Endothelial cell of umbilical vein (primary cell): ENCODE results near the gene OTOS. TPM values are rescaled to one million over a fixed set of nuclear protein-coding genes. Genes with fewer than 3 reads are reported as not detected.

Source experiments
- BruUV-seq: library from RNA; stranded (reverse); fragments of 400-500 nt; replicated peaks from 2 replicates; lab custom pipeline; 2021; lab: Mats Ljungman, UMichigan
- CTCF ChIA-PET: fragments of 300-600, 350-600 bp; sonication (Branson Sonifier 250); formaldehyde crosslinking; loops from one replicate; lab custom pipeline; 2021; ENCODE audit warnings: antibody characterized with exemption, inconsistent platforms; lab: Charles Lee
- POLR2A ChIA-PET: fragments of 300-600, 350-600 bp; sonication (Branson Sonifier 250); formaldehyde crosslinking; loops from one replicate; lab custom pipeline; 2021; ENCODE audit warnings: antibody characterized with exemption, inconsistent platforms; lab: Charles Lee
- DNase-seq: peaks from one replicate; pipeline ENCODE4 v3.0.0-alpha.2; 2011; ENCODE audit warnings: low read depth, low spot score
- FAIRE-seq: peaks from 2 replicates; lab custom pipeline; 2011; peaks lifted over from hg19 to GRCh38; lab: Jason Lieb, UNC
- H2AFZ ChIP-seq: 2 replicates; pipeline ENCODE4 v1.6.0; 2012; ENCODE audit warnings: low read depth, low read length, control low read depth, inconsistent platforms
- H3K27ac ChIP-seq: 2 replicates; pipeline ENCODE4 v1.5.1; 2011; ENCODE audit warnings: low read depth, mild to moderate bottlenecking, control low read depth, low read length, moderate library complexity; ENCODE audit not compliant: insufficient read depth
- H3K27me3 ChIP-seq, 2 experiments: 2 replicates each; pipeline versions ENCODE4 v1.6.0 to v1.6.1; 2011; ENCODE audit warnings: low read length in 2 of 2, mixed read lengths in 1 of 2; ENCODE audit not compliant: control insufficient read depth in 2 of 2, insufficient read depth in 2 of 2
- H3K36me3 ChIP-seq, 2 experiments: 2 replicates in 1 of 2; 3 replicates in 1 of 2; pipeline ENCODE4 v1.5.1; 2011; ENCODE audit warnings: low read length in 2 of 2, mild to moderate bottlenecking in 1 of 2, moderate library complexity in 1 of 2; ENCODE audit not compliant: control insufficient read depth in 2 of 2, insufficient read depth in 2 of 2; ENCODE audit errors: extremely low read depth in 1 of 2
- H3K4me1 ChIP-seq: 3 replicates; pipeline ENCODE4 v1.5.1; 2011; ENCODE audit warnings: mild to moderate bottlenecking, low read length; ENCODE audit not compliant: control insufficient read depth, insufficient read depth; ENCODE audit errors: extremely low read depth
- H3K4me2 ChIP-seq: 2 replicates; pipeline ENCODE4 v1.6.1; 2011; ENCODE audit warnings: low read length, control low read depth, mixed read lengths; ENCODE audit not compliant: insufficient read depth
- H3K4me3 ChIP-seq, 3 experiments: fragments of 200-600 bp in 1 of 3; sonication (generic), shearing (Covaris generic) in 1 of 3; replicated peaks in 1 of 3; 2 replicates each; pipeline ENCODE4 v1.5.1; 2011 to 2016; ENCODE audit warnings: control low read depth in 3 of 3, low read length in 3 of 3, mild to moderate bottlenecking in 2 of 3, inconsistent platforms in 1 of 3, low read depth in 1 of 3, moderate library complexity in 1 of 3; ENCODE audit not compliant: insufficient read depth in 1 of 3
- H3K79me2 ChIP-seq: 2 replicates; pipeline ENCODE4 v1.6.0; 2012; ENCODE audit warnings: low read length, inconsistent platforms; ENCODE audit not compliant: control insufficient read depth, insufficient read depth
- H3K9ac ChIP-seq: replicated peaks from 2 replicates; pipeline ENCODE3; 2011; ENCODE audit warnings: low read length, control low read depth; ENCODE audit not compliant: insufficient read depth; ENCODE audit errors: extremely low read depth
- H3K9me1 ChIP-seq: replicated peaks from 3 replicates; pipeline ENCODE4 v1.6.0; 2011; ENCODE audit warnings: mild to moderate bottlenecking, low read length; ENCODE audit not compliant: control insufficient read depth, insufficient read depth; ENCODE audit errors: extremely low read depth
- H3K9me3 ChIP-seq: replicated peaks from 2 replicates; pipeline ENCODE4 v1.5.1; 2012; ENCODE audit warnings: low read length, inconsistent platforms; ENCODE audit not compliant: control insufficient read depth, insufficient read depth
- H4K20me1 ChIP-seq: replicated peaks from 2 replicates; pipeline ENCODE3; 2011; ENCODE audit warnings: mild to moderate bottlenecking, low read length; ENCODE audit not compliant: control insufficient read depth, insufficient read depth; ENCODE audit errors: extremely low read depth
- CTCF ChIP-seq, 2 donors: IDR thresholded peaks; 1 replicate in 1 of 2; 2 replicates in 1 of 2; pipeline ENCODE4 v1.5.1; 2011; ENCODE audit warnings: low read length in 2 of 2, mild to moderate bottlenecking in 2 of 2, moderate library complexity in 2 of 2, control low read depth in 1 of 2, inconsistent platforms in 1 of 2, low read depth in 1 of 2; ENCODE audit not compliant: insufficient read depth in 1 of 2; ENCODE audit errors: extremely low read depth in 1 of 2
- EZH2 ChIP-seq: IDR thresholded peaks from 2 replicates; pipeline ENCODE4 v1.6.1; 2012; ENCODE audit warnings: borderline replicate concordance, low read depth, mild to moderate bottlenecking, moderate library complexity, low read length, inconsistent platforms; ENCODE audit not compliant: severe bottlenecking
- FOS ChIP-seq: IDR thresholded peaks from 2 replicates; pipeline ENCODE4 v1.6.1; 2011; ENCODE audit warnings: mild to moderate bottlenecking, low read length, moderate library complexity, borderline replicate concordance; ENCODE audit not compliant: insufficient read depth
- GATA2 ChIP-seq: IDR thresholded peaks from 2 replicates; pipeline ENCODE4 v1.7.0; 2011; ENCODE audit warnings: low read depth, mild to moderate bottlenecking, moderate library complexity, mixed read lengths, low read length; ENCODE audit not compliant: insufficient read length, insufficient read depth
- JUN ChIP-seq: IDR thresholded peaks from 2 replicates; pipeline ENCODE4 v1.6.1; 2011; ENCODE audit warnings: borderline replicate concordance, low read depth; ENCODE audit not compliant: insufficient read length, insufficient read depth
- MAX ChIP-seq: IDR thresholded peaks from 2 replicates; pipeline ENCODE4 v1.6.1; 2011; ENCODE audit not compliant: insufficient read depth, insufficient read length
- MYC ChIP-seq: IDR thresholded peaks from one replicate; pipeline ENCODE4 v1.6.1; 2011; ENCODE audit warnings: mild to moderate bottlenecking, low read depth, low read length
- POLR2A ChIP-seq: IDR thresholded peaks from 2 replicates; pipeline ENCODE4 v1.6.1; 2012; ENCODE audit warnings: low read depth, mild to moderate bottlenecking, control low read depth, low read length
- POLR2AphosphoS5 ChIP-seq: IDR thresholded peaks from 2 replicates; pipeline ENCODE4 v1.6.1; 2012; ENCODE audit warnings: low read depth, mild to moderate bottlenecking, control low read depth, low read length, moderate library complexity; ENCODE audit not compliant: insufficient read depth
- dilution Hi-C: fragments of 300-500 bp; cut with MboI; formaldehyde crosslinking; loops from one replicate; pipeline ENCODE4 v1.15.0; 2019; ENCODE audit warnings: low sequenced_read_pairs; ENCODE audit not compliant: extremely low pct_ligation_motif_present
- intact Hi-C: fragments of 100-400 bp; cut with micrococcal nuclease; formaldehyde crosslinking; loops from one replicate; pipeline ENCODE4 v1.10.0; 2022
- polyA plus RNA-seq, 4 experiments: library from polyadenylated mRNA; depleted of rRNA in 3 of 4; stranded (reverse) in 3 of 4; unstranded in 1 of 4; fragments of >200 nt; gene quantifications; 2 replicates each; pipeline versions ENCODE4 v1.2.1 to v1.2.3, GENCODE V29; 2011 to 2012; ENCODE audit warnings: missing spikeins in 1 of 4
- total RNA-seq: library from RNA; stranded (reverse); gene quantifications from 2 replicates; pipeline ENCODE4 v1.2.3, GENCODE V29; 2021

The OTOS gene
- total and polyA plus RNA-seq, 2 donors (not counting 3 experiments of a cell fraction or from before 2014, with no cell fraction given), result not detected

GRCh38 chr2:240137596-240138253 is 2.7 kb downstream of the OTOS start:
- CTCF ChIA-PET, result no interaction called here
- no peak overlapping the region for H3K9ac ChIP-seq
- TF ChIP-seq EZH2, result no peak
- TF ChIP-seq POLR2A, result no peak
- no peak for TF ChIP-seq JUN
- TF ChIP-seq MYC, result no peak
- TF ChIP-seq MAX, result no peak
- no peak for TF ChIP-seq POLR2AphosphoS5
- no peak for TF ChIP-seq GATA2
- no peak for TF ChIP-seq FOS
- TF ChIP-seq CTCF (IDR thresholded peaks at IDR 0.05; ENCODE audit: extremely low read depth in 1 of 2, insufficient read depth in 1 of 2, low read depth in 1 of 2, low read length in 2 of 2), result no peak

More at GRCh38 chr2:240137596-240138253, 2.7 kb downstream of the OTOS start:
- no TSS peak for BruUV-seq
- Histone ChIP-seq H3K4me1 (peaks cover 9% of the 10 kb centered on the region), H3K27me3 (no peaks in the 10 kb centered on the region), H3K9me3 (no peaks in the 10 kb centered on the region), H3K4me3 (no peak overlapping the region), H2AFZ (no peak overlapping the region), H3K4me2 (no peak overlapping the region), H3K9me1 (no peaks in the 10 kb centered on the region), H3K27ac (no peak overlapping the region), H3K36me3 (peaks cover 2 to 3% of the 10 kb centered on the region in 2 experiments), H4K20me1 (no peaks in the 10 kb centered on the region), H3K79me2 (peaks cover 23% of the 10 kb centered on the region)
- dilution Hi-C loops (no loop called here), intact Hi-C loops (loop anchor here (5.0 kb wide), 1 partner anchor 735 kb away; the partner anchor contains the start of gene HDAC4)
- FAIRE-seq (no peak), DNase-seq (no peak)
- POLR2A ChIA-PET, result no interaction called here
